A549 (cell line): ENCODE data around the gene TRIM29. TPM values are rescaled to one million over a fixed set of nuclear protein-coding genes. Genes with fewer than 3 reads are reported as not detected.

Experiments
- ATAC-seq, 2 experiments: fragments of 200-7000 bp in 1 of 2; fragments of >200 bp in 1 of 2; cut with Nextera tagmentation in 1 of 2; cut with Tn5 transposase in 1 of 2; 3 replicates each; pipeline versions ENCODE4 v1.8.0 to v1.9.1; 2018 to 2020; ENCODE audit warnings: mild to moderate bottlenecking in 1 of 2, moderate library complexity in 1 of 2
- CTCF ChIA-PET: fragments of 300-600 bp; sonication (Branson Sonifier 250); formaldehyde crosslinking; extraction: SDS; loops from one replicate; lab custom pipeline; 2021; ENCODE audit warnings: antibody characterized with exemption, inconsistent platforms; lab: Yijun Ruan, JAX
- POLR2A ChIA-PET: fragments of 350-600 bp; formaldehyde crosslinking; extraction: SDS; loops from one replicate; lab custom pipeline; 2021; ENCODE audit warnings: antibody characterized with exemption, inconsistent platforms; lab: Yijun Ruan, JAX
- DNase-seq, 2 experiments: peaks; one replicate each; pipeline versions ENCODE4 v3.0.0 to v3.0.0-alpha.2; 2011 to 2016; ENCODE audit warnings: low read depth in 1 of 2, low spot score in 1 of 2
- FAIRE-seq: peaks from 2 replicates; lab custom pipeline; 2011; peaks lifted over from hg19 to GRCh38; lab: Jason Lieb, UNC
- H3K27ac ChIP-seq, 2 experiments: fragments of >200 bp; sonication (Bioruptor Twin); formaldehyde crosslinking; 3 replicates each; pipeline ENCODE4 v1.5.1; 2016 to 2017
- H3K4me1 ChIP-seq: fragments of >200 bp; sonication (Bioruptor Twin); formaldehyde crosslinking; 3 replicates; pipeline ENCODE4 v1.6.1; 2016
- H3K4me2 ChIP-seq: fragments of >200 bp; sonication (Bioruptor Twin); formaldehyde crosslinking; 3 replicates; pipeline ENCODE4 v1.6.1; 2016
- H3K4me3 ChIP-seq: fragments of >200 bp; sonication (Bioruptor Twin); formaldehyde crosslinking; 3 replicates; pipeline ENCODE4 v1.5.1; 2016
- H3K9me3 ChIP-seq: fragments of >200 bp; sonication (Bioruptor Twin); formaldehyde crosslinking; 3 replicates; pipeline ENCODE4 v1.6.1; 2016
- CEBPB ChIP-seq, 2 experiments: fragments of >200 bp in 1 of 2; sonication (Bioruptor Twin) in 1 of 2; formaldehyde crosslinking in 1 of 2; IDR thresholded peaks; 2 replicates each; pipeline ENCODE4 v1.6.1; 2012 to 2016
- CTCF ChIP-seq: fragments of >200 bp; sonication (Bioruptor Twin); formaldehyde crosslinking; IDR thresholded peaks from 3 replicates; pipeline ENCODE4 v1.5.1; 2016
- EHMT2 ChIP-seq: fragments of 200-600 bp; sonication (generic); IDR thresholded peaks from 2 replicates; pipeline ENCODE4 v1.6.1; 2016; ENCODE audit warnings: antibody characterized with exemption, low read depth, mild to moderate bottlenecking, moderate library complexity
- FOSB ChIP-seq: fragments of 250-450 bp; sonication (Bioruptor Pico); IDR thresholded peaks from 2 replicates; pipeline ENCODE4 v1.5.0; 2020; ENCODE audit warnings: mild to moderate bottlenecking, moderate library complexity
- FOSL2 ChIP-seq, 2 experiments: fragments of 450-650 bp in 1 of 2; fragments of >200 bp in 1 of 2; sonication (Bioruptor Twin) in 1 of 2; formaldehyde crosslinking; IDR thresholded peaks; 2 replicates each; pipeline versions ENCODE4 v1.5.0 to v1.6.1; 2016 to 2020; ENCODE audit warnings: mild to moderate bottlenecking in 1 of 2, moderate library complexity in 1 of 2
- FOXS1 ChIP-seq: fragments of 250-450 bp; sonication (Bioruptor Pico); IDR thresholded peaks from 2 replicates; pipeline ENCODE4 v1.5.0; 2020; ENCODE audit warnings: mild to moderate bottlenecking, moderate library complexity
- HOXB5 ChIP-seq: fragments of 250-450 bp; sonication (Bioruptor Pico); IDR thresholded peaks from 2 replicates; pipeline ENCODE4 v1.5.0; 2020; ENCODE audit warnings: mild to moderate bottlenecking, moderate library complexity
- JUN ChIP-seq, 2 experiments: fragments of >200 bp; sonication (Bioruptor Twin); formaldehyde crosslinking; IDR thresholded peaks; 2 replicates in 1 of 2; 3 replicates in 1 of 2; pipeline ENCODE4 v1.6.1; 2016 to 2017
- JUNB ChIP-seq: fragments of >200 bp; sonication (Bioruptor Twin); formaldehyde crosslinking; IDR thresholded peaks from 2 replicates; pipeline ENCODE4 v1.6.1; 2016
- KDM1A ChIP-seq: fragments of 200-600 bp; sonication (generic); IDR thresholded peaks from 2 replicates; pipeline ENCODE4 v1.6.1; 2016; ENCODE audit warnings: low read depth, mild to moderate bottlenecking
- MAZ ChIP-seq: fragments of 150-350 bp; IDR thresholded peaks from 2 replicates; pipeline ENCODE4 v1.6.1; 2014; ENCODE audit warnings: antibody characterized with exemption, low read depth, low read length, borderline replicate concordance
- NR3C1 ChIP-seq: fragments of >200 bp; sonication (Bioruptor Twin); formaldehyde crosslinking; IDR thresholded peaks from 3 replicates; pipeline ENCODE4 v1.6.1; 2017
- RNF2 ChIP-seq: fragments of 200-600 bp; sonication (generic); IDR thresholded peaks from 2 replicates; pipeline ENCODE4 v1.6.1; 2016; ENCODE audit warnings: low read depth, mild to moderate bottlenecking, antibody characterized with exemption, moderate library complexity, borderline replicate concordance
- ZC3H11A ChIP-seq: fragments of 450-650 bp; IDR thresholded peaks from 2 replicates; pipeline ENCODE4 v1.6.1; 2014; ENCODE audit warnings: antibody characterized with exemption, mild to moderate bottlenecking
- ZSCAN20 ChIP-seq: fragments of 250-450 bp; sonication (Bioruptor Pico); IDR thresholded peaks from 2 replicates; pipeline ENCODE4 v1.8.0; 2022; ENCODE audit warnings: mild to moderate bottlenecking, moderate library complexity
- WGBS: methylation state at CpG from one replicate; pipeline ENCODE4 v1.1.6; 2017; ENCODE audit errors: missing lambda C conversion rate; 5-methylcytosine and 5-hydroxymethylcytosine counted together
- polyA plus RNA-seq, 4 experiments: library from polyadenylated mRNA; depleted of rRNA in 3 of 4; stranded (reverse); fragments of >200 nt; fragmentation: RNase III in 1 of 4; extraction: RNeasy Plus Mini Kit Qiagen cat#74134 plus additional on column Dnase treatment in 1 of 4; gene quantifications; 2 replicates in 3 of 4; 3 replicates in 1 of 4; pipeline ENCODE4 v1.2.3, GENCODE V29; 2011 to 2017
- TF ChIP-seq, protein P1 (sequence below): fragments of >200 bp; sonication (Bioruptor Twin); formaldehyde crosslinking; IDR thresholded peaks from 2 replicates; pipeline ENCODE4 v1.6.1; 2016
- TF ChIP-seq, protein P2 (sequence below): fragments of 450-650 bp; IDR thresholded peaks from 2 replicates; pipeline ENCODE4 v1.6.1; 2014; ENCODE audit warnings: antibody characterized with exemption
- TF ChIP-seq, protein P3 (sequence below): fragments of 150-350 bp; IDR thresholded peaks from 2 replicates; pipeline ENCODE4 v1.6.1; 2014; ENCODE audit warnings: low read depth, mild to moderate bottlenecking, low read length
- TF ChIP-seq, protein P4 (sequence below): IDR thresholded peaks from 2 replicates; pipeline ENCODE4 v1.6.1; 2012; ENCODE audit warnings: low read depth, borderline replicate concordance
- TF ChIP-seq, protein P5 (sequence below): fragments of 250-450 bp; sonication (Bioruptor Pico); IDR thresholded peaks from 2 replicates; pipeline ENCODE4 v1.5.0; 2020; ENCODE audit warnings: low read depth, mild to moderate bottlenecking, moderate library complexity

TRIM29 gene
- polyA plus RNA-seq, 2 of the 4 experiments (the other 2 are of a cell fraction) = 2.7 to 3.6 TPM

- 2% methylated on average over 3 of the region's 8 CpGs for WGBS
- POLR2A ChIA-PET = no interaction called here
- ATAC-seq = no peak
- H3K4me2 ChIP-seq = no peak overlapping the region
- TF ChIP-seq, protein P1, sequence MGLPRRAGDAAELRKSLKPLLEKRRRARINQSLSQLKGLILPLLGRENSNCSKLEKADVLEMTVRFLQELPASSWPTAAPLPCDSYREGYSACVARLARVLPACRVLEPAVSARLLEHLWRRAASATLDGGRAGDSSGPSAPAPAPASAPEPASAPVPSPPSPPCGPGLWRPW = no peak
- TF ChIP-seq, protein P2, sequence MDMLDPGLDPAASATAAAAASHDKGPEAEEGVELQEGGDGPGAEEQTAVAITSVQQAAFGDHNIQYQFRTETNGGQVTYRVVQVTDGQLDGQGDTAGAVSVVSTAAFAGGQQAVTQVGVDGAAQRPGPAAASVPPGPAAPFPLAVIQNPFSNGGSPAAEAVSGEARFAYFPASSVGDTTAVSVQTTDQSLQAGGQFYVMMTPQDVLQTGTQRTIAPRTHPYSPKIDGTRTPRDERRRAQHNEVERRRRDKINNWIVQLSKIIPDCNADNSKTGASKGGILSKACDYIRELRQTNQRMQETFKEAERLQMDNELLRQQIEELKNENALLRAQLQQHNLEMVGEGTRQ = no peak
- TF ChIP-seq, protein P3, sequence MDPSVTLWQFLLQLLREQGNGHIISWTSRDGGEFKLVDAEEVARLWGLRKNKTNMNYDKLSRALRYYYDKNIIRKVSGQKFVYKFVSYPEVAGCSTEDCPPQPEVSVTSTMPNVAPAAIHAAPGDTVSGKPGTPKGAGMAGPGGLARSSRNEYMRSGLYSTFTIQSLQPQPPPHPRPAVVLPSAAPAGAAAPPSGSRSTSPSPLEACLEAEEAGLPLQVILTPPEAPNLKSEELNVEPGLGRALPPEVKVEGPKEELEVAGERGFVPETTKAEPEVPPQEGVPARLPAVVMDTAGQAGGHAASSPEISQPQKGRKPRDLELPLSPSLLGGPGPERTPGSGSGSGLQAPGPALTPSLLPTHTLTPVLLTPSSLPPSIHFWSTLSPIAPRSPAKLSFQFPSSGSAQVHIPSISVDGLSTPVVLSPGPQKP = no peak
- TF ChIP-seq CEBPB (IDR thresholded peaks at IDR 0.05) (no peak), NR3C1 (no peak), CTCF (no peak), HOXB5 (CRISPR knock-in tag) (no peak), FOSB (CRISPR knock-in tag) (no peak), JUNB (no peak), MAZ (no peak), JUN (IDR thresholded peaks at IDR 0.05) (no peak), FOSL2 (IDR thresholded peaks at IDR 0.05) (no peak), FOSL2 (CRISPR knock-in tag; IDR thresholded peaks at IDR 0.05) (no peak), ZC3H11A (no peak), EHMT2 (no peak), RNF2 (no peak), ZSCAN20 (CRISPR knock-in tag) (no peak), FOXS1 (CRISPR knock-in tag) (no peak), KDM1A (no peak)
- TF ChIP-seq, protein P4, sequence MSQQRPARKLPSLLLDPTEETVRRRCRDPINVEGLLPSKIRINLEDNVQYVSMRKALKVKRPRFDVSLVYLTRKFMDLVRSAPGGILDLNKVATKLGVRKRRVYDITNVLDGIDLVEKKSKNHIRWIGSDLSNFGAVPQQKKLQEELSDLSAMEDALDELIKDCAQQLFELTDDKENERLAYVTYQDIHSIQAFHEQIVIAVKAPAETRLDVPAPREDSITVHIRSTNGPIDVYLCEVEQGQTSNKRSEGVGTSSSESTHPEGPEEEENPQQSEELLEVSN = no peak
- TF ChIP-seq, protein P5, sequence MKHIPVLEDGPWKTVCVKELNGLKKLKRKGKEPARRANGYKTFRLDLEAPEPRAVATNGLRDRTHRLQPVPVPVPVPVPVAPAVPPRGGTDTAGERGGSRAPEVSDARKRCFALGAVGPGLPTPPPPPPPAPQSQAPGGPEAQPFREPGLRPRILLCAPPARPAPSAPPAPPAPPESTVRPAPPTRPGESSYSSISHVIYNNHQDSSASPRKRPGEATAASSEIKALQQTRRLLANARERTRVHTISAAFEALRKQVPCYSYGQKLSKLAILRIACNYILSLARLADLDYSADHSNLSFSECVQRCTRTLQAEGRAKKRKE (CRISPR knock-in tag) = no peak
- no peak for DNase-seq
- H3K9me3 ChIP-seq = no peaks in the 10 kb centered on the region
- no peaks in the 10 kb centered on the region for H3K4me1 ChIP-seq
- FAIRE-seq = no peak
- CTCF ChIA-PET = interaction anchor here (1.2 kb wide), 1 partner anchor 436 kb away, joined by 4 read pairs; no protein-coding TSS in a partner anchor
- no peak overlapping the region for H3K4me3 ChIP-seq
- no peak overlapping the region for H3K27ac ChIP-seq
Observed at GRCh38 chr11:120102050-120102863, 35.7 kb downstream of the TRIM29 start.
